ENCODE results near the gene F11R.
"Not testable (repeated sequence)": the region's sequence is repeated elsewhere in the genome, so short reads cannot be mapped to it uniquely, and the experiment has no call there.

F11R gene

DNA sequence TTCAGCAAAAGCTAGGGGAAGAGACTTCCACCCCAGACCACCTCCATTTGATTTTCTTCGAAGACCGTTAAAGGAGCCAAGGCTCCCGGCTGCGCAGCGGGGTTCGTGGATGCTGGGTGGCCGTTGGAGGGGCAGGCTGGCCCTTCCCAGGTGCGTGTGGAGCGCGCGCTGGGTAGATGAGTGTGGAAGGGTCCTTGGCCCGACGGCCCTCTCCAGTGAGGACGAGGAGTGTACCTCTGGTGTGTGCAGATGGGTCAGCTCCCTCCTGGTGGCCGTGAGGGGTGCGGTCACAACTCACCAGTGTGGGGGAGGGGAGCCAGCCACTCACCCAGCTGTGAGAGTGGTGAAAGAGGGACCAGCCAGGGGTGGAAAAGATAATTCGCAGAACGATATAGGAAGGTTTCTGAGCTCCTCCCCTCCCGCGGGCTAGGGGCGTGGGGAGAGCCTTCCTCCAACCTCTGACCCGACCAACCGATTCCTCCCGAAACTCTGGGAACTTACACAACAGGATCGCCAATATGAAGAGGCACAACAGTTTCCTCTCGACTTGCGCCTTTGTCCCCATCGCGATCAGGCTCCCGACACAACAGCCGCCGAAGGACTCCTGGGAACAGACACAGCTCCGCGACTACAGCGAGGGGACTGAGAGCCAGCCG lies at the start of gene F11R:
Gene F11R, minus strand, starts transcription at position 644 of the 656 bp plus-strand sequence. Its CDS starts 79 bp downstream, at position 565.
- peak; percentile 88 to 94 for DNase-seq

DNA sequence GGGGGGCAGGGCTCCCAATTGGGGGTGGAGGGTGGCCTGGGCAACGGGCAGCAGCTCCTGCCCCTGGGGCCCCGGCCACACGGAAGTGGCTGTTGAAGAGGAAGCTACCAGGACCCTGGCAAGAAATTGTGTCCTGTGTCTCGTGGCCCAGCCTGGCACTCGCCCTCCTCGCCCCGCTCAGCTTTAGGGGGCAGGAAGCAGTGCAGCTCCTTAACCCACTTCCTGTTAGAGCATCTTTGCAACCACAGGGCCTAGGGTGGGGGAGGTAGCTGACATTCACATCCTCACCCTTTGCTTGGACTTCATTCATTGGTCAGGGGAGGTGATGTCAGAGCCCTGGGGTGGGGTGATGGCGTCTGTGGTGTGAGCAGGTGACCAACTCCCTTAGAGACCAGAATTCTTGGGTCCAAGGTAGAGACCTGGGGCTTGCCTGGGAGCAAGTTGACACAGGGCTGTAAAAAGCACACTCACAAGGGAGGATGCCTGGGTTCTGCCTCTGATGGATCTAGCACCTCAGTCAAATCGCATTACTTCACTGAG lies 48.8 kb upstream of the F11R start, which contains the start of gene ARHGAP30:
Gene ARHGAP30, minus strand, starts transcription at position 161 of the 540 bp plus-strand sequence. CDS start 267 bp downstream, outside the sequence.
- DNase-seq: no peak

DNA sequence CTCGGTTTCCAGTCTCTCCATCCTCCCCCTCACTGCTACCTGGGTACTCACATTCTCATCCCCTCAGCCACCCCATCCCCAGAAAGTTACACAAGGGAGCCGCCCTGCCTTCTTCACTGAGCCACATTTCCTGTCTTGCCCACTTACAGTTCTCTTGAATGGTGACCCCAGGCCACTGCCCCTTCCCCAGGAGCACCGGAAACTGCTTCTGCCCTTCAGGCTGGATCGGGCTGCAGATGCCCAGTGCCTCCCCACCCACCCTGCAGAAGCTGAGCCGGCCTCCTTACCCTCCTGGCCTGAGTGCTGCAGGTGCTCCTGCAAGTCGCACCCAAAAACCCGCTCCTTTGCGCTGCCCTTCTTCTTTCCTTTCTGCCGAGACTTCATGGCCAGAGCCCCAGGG lies 48.3 kb upstream of the F11R start:
- DNase-seq: no peak

DNA sequence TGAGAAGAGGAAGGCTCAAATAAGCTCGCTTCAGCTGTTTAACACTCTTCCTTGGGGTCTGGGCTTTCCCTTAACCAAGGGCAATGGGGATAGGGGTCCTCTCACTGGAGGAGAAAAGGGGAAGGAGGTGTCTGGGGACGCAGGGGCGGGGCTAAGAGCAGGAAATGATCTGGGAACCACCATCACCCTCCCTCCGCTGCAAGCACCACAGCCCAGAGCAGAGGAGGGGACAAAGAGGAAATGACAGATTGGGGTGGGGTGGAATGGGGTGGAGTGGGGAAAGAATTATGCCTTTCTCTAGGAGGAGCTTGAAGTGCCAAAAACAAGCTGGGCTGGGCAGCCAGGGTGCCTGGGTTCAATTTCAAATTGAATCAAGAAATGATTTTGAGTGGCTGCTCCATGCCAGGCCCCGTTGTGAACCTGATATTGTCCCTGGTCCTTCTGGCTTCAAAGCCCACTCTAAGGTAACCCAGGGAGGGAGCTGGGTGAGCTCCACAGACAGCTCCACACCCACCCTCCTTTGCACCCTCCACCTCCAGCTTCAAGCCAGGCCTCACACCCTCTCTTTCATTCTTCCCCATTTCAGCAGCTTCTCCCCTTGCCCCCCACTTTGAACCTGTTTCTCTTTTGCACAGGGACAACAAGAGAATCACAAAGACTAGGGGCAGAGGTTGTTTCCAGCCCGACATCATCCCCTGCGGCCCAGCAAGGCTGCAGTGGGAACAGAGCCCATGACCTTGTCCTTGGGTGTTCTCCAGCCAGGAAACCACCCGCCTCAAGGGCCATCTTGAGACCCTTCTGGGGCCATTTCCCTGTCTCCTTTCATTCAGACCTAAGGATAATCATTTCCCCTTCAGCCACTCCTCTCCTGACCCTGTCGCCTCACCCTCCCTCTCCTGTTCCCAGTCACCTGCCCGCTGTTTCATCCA lies 47.6 kb upstream of the F11R start:
- no peak for DNase-seq

DNA sequence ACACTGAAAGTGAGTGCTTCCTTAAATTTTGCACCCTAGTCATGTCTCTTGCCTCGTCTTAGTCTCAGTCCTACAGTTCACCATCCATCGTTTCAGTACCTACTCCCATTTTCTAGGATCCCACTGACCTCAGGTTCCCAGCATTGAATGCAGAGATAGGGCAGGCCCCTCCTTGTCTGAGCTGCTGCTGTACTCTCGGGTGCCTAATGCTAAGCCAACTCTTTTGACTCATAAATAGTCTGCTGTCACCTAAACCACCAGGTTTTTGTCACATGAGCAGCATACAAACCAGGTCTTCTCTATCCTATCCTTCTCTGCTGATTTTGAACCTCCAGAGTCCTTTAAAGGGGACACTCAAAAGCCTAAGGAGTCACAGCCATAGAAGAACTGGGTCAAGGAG lies 45.7 kb upstream of the F11R start:
- DNase-seq: no peak

DNA sequence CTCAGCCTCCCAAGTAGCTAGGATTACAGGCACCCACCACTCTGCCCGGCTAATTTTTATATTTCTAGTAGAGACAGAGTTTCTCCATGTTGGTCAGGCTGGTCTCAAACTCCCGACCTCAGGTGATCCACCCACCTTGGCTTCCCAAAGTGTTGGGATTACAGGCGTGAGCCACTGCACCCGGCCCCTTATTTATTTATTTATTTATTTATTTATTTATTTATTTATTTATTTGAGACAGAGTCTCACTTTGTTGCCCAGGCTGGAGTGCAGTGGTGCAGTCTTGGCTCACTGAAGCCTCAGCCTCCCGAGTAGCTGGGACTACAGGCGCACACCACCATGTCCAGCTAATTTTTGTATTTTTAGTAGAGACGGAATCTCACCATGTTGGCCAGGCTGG lies 44.7 kb upstream of the F11R start:
- DNase-seq: not testable (repeated sequence)

DNA sequence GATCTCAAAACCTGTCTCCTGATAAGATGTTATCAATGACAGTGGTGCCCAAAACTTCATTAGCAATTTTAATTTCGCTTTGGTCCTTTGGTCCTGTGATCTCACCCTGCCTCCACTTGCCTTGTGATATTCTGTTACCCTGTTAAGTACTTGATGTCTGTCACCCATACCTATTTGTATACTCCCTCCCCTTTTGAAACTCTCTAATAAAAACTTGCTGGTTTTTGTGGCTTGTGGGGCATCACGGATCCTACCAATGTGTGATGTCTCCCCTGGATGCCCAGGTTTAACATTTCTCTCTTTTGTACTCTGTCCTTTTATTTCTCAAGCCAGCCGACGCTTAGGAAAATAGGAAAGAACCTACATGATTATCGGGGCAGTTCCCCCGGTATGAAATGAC lies 43.0 kb upstream of the F11R start:
- DNase-seq: not testable (repeated sequence)

DNA sequence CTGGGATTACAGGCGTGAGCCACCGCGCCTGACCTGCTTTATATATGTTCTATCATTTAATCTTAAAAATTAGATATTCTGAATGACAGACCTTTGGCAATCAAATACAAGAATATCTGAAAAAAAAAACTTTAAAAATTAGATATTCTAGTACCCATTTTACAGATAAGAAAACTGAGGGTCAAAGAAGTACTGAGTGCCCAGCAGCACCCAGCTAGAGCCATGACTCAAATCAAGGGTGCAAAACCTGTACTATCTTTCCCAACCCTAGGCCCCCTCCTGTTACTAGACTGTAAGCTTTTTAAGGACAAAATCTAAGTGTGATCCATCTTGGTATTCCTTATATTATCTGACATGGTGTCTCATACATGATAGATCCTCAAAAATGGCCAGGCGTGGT lies 40.5 kb upstream of the F11R start:
- DNase-seq: no peak

DNA sequence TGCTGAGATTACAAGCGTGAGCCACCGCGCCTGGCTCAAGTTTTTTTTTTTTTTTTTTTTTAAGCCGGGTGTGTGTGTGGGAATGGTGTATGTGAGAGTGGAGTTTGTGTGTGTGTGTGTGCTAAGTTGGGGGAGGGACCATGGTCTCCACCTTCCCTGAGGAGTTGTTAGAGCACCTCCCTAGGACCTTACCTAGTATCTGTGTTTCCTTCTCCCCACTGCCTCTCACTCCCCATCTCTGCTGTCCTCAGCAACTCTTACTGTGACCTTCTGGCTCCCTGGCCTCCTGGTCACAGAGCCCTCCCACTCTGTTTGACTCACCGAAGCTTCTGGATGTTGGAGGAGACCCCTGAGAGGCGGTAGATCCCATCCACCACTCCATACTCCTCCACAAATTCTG lies 38.3 kb upstream of the F11R start:
- DNase-seq: no peak

DNA sequence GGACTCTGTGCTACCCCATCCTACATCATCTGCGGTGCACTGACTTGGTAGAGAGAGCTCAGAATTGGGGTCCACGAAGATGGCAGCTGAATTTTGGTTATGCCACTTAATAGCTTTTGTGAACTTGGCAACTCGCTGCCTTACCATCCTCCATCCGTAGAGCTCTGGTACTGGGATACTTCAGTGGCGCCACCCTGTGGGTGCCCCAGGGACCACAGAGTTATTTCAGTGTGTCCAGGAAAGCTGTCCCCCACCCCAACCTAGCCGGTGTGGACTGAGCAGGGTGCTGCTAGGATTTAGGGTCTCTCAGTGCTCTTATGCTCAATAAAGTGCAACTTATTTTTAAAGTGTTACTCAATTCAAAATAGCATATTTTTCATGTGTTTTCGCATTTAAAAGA lies 33.9 kb upstream of the F11R start:
- DNase-seq: no peak

DNA sequence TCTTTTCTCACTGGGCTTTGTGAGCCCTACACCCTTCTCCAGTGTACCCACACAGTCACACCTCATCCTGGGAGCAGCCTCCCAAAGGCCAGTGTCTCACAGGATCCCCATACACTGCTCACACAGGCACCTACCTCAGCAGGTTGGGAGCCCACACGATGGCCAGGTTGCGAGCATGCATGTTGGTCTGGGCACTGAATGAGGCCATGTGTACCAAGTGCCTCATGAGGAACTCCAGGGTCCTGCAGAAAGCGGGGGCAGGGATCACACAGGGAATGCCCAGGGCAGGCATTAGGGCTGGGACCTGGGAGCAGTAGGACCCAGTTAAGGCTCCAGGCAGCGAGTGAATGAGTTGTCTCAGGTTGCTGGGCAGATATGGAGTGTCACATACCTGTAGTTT lies 33.3 kb upstream of the F11R start:
- DNase-seq: no peak

DNA sequence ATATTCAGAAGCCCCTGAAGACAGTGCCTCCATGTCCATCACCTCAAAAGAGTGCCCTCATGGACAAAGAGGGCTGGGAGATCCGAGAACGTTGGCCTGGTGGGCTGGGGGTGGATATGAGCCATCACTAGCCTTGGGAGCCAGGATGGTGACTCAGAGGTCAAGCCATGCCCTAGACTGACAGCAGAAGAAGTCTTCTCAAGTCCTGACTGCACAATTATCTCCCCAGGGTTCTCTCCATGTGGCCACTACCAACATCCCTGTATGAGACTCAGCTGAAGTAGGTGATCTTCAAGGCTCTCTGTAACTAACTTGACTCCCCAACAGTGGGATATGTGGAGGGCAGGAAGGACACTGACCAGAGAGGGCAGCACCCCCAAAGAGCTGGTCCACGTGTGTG lies 31.9 kb upstream of the F11R start:
- no peak for DNase-seq

DNA sequence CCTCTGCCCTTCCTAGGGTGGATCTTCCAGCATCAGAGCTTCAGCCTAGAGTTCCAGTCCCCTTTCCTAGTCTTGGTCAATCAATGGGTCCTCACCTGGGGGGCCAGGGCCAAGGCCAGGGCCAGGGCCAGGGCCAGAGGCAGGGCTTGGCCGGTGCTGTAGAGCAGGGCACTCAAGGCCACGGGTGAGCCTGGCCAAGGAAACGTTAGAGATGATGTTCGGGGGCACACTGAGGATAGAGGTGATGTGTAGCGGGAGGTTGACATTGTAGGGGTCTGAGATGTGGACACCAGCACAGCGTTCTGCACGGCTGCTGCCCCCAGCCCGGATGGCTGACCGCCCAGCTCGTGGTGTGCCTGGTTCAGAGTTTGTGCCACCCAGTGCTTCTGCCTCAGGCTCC lies 30.3 kb upstream of the F11R start:
- no peak for DNase-seq

DNA sequence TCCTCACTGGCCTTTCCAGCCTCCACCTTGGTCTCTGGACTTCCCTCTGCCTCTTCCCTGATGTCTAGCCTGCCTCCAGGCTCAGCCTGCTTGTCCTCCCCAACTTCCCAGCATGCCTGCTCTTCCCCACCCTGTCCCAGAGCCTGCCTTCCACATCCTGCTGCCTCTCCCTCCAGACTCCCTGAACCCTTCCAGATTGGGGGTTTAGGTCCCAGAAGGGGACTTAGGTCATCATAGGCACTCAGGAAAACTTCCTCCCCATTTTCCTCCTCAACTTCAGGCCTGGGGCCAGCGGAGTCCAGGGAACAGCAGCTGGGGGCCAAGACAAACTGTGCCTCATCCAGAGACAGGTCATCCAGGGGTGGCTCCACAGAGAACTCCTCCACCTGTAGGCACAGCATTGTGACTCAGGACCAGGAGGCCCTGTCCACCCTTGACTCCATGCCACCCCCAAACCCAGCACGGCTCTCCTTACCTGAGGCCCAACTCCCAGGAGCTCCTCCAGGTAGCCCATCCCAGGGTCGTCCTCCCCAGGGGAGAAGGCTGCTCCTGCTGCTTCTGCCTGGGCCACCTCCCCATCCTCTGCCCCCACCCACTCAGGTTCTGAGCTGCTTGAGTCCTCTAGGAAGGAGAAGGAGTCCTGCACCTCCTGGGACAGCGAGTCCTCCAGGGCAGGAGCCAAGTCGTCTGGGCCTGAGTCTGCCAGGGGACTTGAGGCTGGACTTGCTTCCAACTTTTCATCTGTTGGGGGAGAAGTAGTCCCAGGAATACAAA lies 28.2 kb upstream of the F11R start:
- DNase-seq: no peak

DNA sequence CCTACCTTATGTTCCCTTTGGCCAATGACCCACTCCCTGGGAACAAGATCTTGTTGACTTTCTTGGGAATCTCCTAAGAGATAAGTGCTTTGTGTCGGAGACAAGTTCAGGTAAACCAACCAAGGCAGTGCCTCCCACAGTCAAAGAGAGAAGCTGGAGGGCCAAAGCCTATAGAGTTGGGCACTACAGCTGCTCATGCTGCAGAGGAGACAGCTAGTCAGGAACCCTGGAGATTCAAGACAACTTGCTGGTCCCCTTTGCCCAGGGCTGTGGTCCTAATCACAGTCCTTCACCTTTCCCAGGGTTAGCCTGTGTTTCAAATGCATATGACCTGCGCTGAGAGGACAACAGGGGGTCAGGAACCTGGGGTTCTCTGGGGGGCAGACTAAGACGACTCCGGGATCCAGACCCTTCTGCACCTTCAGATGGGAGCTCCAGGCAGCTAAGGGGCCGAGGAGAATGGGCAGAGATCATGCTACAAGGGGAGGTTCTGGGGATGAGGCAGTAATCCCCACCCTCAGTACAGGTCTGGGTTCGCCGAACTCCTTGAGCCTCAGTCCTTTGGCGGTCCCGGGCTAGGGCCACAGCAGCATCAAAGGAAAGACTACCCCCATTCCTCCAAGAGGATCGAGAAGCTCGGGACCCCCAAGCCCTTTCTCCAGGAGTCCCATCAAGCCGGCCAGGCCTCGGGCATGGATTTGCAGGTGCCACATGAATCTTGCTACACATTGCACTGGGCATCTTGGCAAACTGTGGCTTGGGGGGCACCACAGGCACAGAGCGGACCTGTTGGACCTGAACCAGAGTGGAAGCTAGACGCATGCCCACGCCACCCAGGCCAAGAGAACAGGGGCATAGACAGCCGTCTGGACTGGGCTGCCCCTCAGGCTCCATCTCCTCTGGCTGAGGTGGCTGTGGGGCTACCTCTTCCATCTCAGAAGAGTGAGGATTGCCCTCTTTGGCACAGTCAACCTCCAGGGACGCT lies 26.8 kb upstream of the F11R start:
- DNase-seq: no peak

DNA sequence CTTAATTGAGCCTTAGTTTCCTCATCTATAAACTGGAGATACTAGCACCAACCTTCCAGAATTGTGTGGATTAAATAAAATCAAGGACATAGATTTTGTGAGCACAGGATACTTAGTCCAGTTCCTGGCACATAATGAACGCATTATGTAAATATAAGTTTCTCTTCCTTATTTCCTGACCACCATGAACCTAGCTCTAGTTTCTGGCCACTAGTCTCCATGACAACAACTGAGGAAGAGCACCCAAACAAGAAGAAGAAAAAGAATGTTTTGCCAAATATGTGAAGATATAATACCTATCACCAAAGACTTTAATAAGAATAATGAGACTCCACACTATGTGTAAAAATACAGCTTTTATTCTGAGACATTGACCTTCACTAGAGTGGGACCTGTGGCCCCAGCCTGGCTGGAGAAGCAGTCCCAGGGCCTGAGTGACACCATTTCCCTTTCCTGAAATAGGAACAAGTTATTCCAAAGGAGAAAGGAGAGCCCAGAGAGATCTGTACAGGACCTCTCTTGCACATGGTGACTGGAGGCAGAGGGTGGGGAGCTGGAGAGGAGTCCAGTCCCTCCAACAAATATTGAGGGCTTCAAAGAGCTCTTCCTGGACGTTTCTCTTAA lies 25.8 kb upstream of the F11R start:
- DNase-seq: no peak

DNA sequence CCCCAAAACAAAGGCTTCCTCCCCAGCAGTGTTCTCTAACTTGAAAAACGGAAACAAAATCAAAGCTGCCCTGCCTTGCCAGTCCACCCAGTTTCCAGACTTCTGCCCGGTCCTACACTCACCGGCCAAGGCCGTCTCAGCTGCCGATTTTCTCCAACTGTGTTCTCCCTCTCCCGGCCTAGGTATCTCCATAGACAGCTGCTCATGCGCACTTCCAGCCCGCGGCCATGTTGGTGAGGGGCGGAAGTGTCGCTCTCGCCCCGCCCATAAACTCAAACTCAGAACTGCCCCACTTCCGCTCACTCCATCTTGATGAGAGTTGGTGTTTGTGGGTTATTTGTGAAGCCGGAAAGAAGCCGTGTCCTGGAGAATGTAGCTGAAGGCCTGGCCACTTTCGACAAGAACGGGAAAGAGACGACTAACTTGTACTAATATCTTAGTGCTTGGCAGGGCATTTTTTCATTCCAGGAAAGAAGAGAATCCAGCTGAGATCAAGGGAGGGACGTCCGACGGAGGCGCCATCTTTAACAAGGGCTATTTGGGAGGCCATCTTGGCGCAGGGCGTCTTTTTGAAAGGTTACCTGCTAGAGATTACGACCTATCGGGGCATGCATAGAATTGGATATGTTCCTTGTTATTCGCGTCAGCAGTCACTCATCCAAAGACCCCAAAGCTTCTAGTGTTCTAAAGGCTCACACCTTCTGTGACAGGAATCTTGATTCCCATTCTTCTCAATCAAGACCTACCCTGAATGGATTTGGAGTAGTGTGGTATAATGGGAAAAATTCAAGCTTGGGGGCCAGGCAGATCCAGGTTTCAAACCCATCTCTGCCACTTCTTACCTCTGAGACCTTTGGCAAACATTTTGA lies 25.0 kb upstream of the F11R start, which contains the start of gene USF1:
Gene USF1, minus strand, starts transcription at position 242 of the 869 bp plus-strand sequence. CDS start 2,702 bp downstream, outside the sequence.
- peak; percentile 99 for DNase-seq

DNA sequence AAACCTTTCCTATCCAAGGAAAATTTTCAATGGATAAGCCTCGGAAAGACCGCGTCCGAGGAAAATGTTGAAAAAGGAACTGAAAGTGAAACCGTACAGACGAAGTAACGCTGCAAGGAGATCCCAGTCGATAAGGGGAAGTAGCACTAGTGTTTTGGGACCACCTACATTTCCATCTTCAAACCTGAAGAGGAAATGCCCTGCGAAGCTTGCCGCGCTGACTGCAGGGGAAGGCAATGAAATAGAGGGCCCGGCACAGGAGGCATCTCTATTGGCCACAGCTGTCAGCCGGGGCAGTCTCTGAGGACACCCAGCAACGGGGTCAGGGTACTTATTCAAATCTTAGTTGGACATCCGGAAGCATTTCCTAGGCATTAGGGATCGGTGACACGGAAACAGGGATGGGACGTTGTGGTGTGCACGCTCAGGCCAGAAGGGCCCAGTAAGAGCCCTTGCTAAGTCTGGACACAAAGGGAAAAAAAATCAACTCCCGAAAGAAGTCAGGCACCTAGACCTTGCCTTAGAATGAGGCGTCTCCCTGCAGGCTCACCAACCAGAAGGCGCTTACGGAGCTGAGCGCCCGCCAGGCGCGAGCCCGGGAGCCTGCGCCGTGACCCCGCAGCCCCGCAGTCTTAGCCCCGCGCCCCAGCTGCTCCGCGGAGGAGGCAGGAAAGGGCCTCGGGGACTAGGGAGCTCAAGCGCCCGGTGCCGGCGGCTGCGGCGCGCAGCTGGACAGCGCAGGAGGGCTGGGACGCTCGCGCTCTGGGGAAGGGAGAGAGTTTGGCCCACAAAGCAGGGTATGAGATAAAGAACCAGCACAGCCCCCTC lies 24.2 kb upstream of the F11R start:
- peak; percentile 85 to 92 for DNase-seq

DNA sequence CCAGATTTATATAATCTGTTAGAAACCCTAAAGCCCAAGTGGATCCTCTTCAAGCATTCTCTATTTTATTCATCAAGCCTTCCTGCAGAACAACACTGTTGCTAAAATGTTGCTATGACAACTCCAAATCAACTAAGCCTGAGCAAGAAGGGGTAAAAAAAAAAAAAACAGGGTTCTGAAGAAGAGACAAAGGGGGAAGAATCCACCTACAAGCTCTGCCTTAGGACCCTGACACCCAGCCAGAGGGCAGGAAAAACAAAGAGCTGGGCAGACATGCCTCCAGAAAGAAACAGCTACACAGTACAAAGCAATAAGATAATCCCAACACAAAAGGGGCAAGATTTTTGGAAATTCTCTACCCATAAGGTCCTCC lies 23.6 kb upstream of the F11R start:
- DNase-seq: no peak
